K562 (cell line): ENCODE data around the gene LBR. TPM values are rescaled to one million over a fixed set of nuclear protein-coding genes. Genes with fewer than 3 reads are reported as not detected.

Experiments used
- BHLHE40 ChIP-seq: IDR thresholded peaks from 2 replicates; pipeline ENCODE4 v1.6.1; 2011; ENCODE audit warnings: low read length, improper control_type of control experiment
- CEBPG ChIP-seq, 3 experiments: fragments of 200-800 bp in 1 of 3; sonication (Bioruptor generic) in 1 of 3; sonication (generic) in 1 of 3; formaldehyde crosslinking in 1 of 3; IDR thresholded peaks in 2 of 3; conservative IDR thresholded peaks in 1 of 3; 2 replicates each; pipeline versions ENCODE4 v1.6.1 to v1.8.0; 2016 to 2022; ENCODE audit warnings: missing compliant biosample characterization in 2 of 3, missing genetic modification characterization in 2 of 3, mild to moderate bottlenecking in 1 of 3, missing genetic modification reagents in 1 of 3
- CTCF ChIP-seq, 3 experiments: IDR thresholded peaks in 2 of 3; conservative IDR thresholded peaks in 1 of 3; 2 replicates each; pipeline ENCODE4 v1.5.1; 2011 to 2012; ENCODE audit warnings: low read length in 3 of 3, mild to moderate bottlenecking in 3 of 3, control low read depth in 2 of 3, improper control_type of control experiment in 1 of 3, inconsistent platforms in 1 of 3, low read depth in 1 of 3, mixed read lengths in 1 of 3, moderate library complexity in 1 of 3; ENCODE audit not compliant: insufficient read depth in 2 of 3
- MAZ ChIP-seq, 2 experiments: fragments of 450-650 bp in 1 of 2; sonication (generic) in 1 of 2; formaldehyde crosslinking; IDR thresholded peaks in 1 of 2; conservative IDR thresholded peaks in 1 of 2; 2 replicates each; pipeline versions ENCODE4 v1.4.0 to v1.5.0; 2020; ENCODE audit warnings: mild to moderate bottlenecking in 1 of 2, missing genetic modification reagents in 1 of 2
- MTA3 ChIP-seq: fragments of 450-650 bp; formaldehyde crosslinking; IDR thresholded peaks from 2 replicates; pipeline ENCODE4 v1.6.1; 2017; ENCODE audit warnings: mild to moderate bottlenecking, borderline replicate concordance
- RAD21 ChIP-seq, 2 experiments: fragments of 250-450 bp in 1 of 2; fragments of 450-650 bp in 1 of 2; sonication (Bioruptor Pico) in 1 of 2; formaldehyde crosslinking in 1 of 2; IDR thresholded peaks in 1 of 2; conservative IDR thresholded peaks in 1 of 2; 2 replicates each; pipeline versions ENCODE4 v1.4.0 to v1.8.0; 2020 to 2022; ENCODE audit warnings: mild to moderate bottlenecking in 2 of 2, moderate library complexity in 1 of 2
- REST ChIP-seq, 2 experiments: fragments of 450-650 bp; formaldehyde crosslinking in 1 of 2; IDR thresholded peaks; 2 replicates each; pipeline versions ENCODE4 v1.4.0 to v1.6.1; 2014 to 2020; ENCODE audit warnings: mild to moderate bottlenecking in 2 of 2, borderline replicate concordance in 1 of 2, low read depth in 1 of 2
- SREBF2 ChIP-seq: sonication (generic); formaldehyde crosslinking; IDR thresholded peaks from 2 replicates; pipeline ENCODE4 v1.4.0; 2020; ENCODE audit warnings: mild to moderate bottlenecking, missing genetic modification reagents
- TARDBP ChIP-seq: fragments of 450-650 bp; IDR thresholded peaks from 2 replicates; pipeline ENCODE4 v1.6.1; 2016
- ZNF24 ChIP-seq: fragments of 450-650 bp; IDR thresholded peaks from 2 replicates; pipeline ENCODE4 v1.6.1; 2016
- ZNF780A ChIP-seq: fragments of 250-450 bp; sonication (Bioruptor Pico); IDR thresholded peaks from 2 replicates; pipeline ENCODE4 v1.5.0; 2021; ENCODE audit warnings: mild to moderate bottlenecking
- polyA plus RNA-seq, 8 experiments: library from polyadenylated mRNA; depleted of rRNA in 4 of 8; stranded (reverse) in 5 of 8; unstranded in 3 of 8; fragments of >200 nt; fragmentation: Nextera tagmentation in 2 of 8; fragmentation: Illumina TruSeq in 1 of 8; extraction: Ambion mirVana in 2 of 8; extraction: Trizol in 1 of 8; gene quantifications; 2 replicates each; pipeline versions ENCODE4 v1.2.1 to v1.2.3, GENCODE V29; 2011 to 2014; ENCODE audit warnings: inconsistent platforms in 1 of 8, missing spikeins in 1 of 8
- total RNA-seq, 7 experiments: library from RNA; depleted of rRNA in 6 of 7; stranded (reverse); fragments of >200 nt in 6 of 7; fragmentation: Illumina TruSeq in 2 of 7; extraction: Trizol in 2 of 7; gene quantifications; 2 replicates each; pipeline versions ENCODE4 v1.2.1 to v1.2.3, GENCODE V29; 2011 to 2021; ENCODE audit warnings: low replicate concordance in 1 of 7

Gene LBR
- total and polyA plus RNA-seq, 9 of the 15 experiments (the other 6 are each of a cell fraction or from before 2014, with no cell fraction given) = 102 to 229 (median 197) TPM

- TF ChIP-seq REST (IDR thresholded peaks at IDR 0.05; ENCODE audit: borderline replicate concordance) = peak; percentile 4; the same call in 1 of the 2 replicates
- no peak for TF ChIP-seq REST (CRISPR knock-in tag; IDR thresholded peaks at IDR 0.05; ENCODE audit: low read depth)
- peak in 1 of 2 experiments; percentile 48; a peak in 1 of 4 replicates for TF ChIP-seq RAD21 (CRISPR knock-in tag; conservative IDR thresholded peaks at IDR 0.05 in 1 of 2, IDR thresholded peaks at IDR 0.05 in 1 of 2)
- peak; percentile 45; the same call in 1 of the 2 replicates for TF ChIP-seq BHLHE40
- TF ChIP-seq TARDBP = no peak
- peak; percentile 62 to 66 (median 62) for TF ChIP-seq CTCF (IDR thresholded peaks at IDR 0.05 in 2 of 3, conservative IDR thresholded peaks at IDR 0.05 in 1 of 3; ENCODE audit: insufficient read depth in 2 of 3, low read depth in 1 of 3, low read length in 3 of 3)
- TF ChIP-seq MTA3 = 0 out of 2 replicates have a peak, but pooled peaks have one; percentile 25
- no peak for TF ChIP-seq CEBPG (CRISPR knock-in tag; IDR thresholded peaks at IDR 0.05)
- no peak for TF ChIP-seq CEBPG (tag; conservative IDR thresholded peaks at IDR 0.05 in 1 of 2, IDR thresholded peaks at IDR 0.05 in 1 of 2)
- 0 out of 4 replicates have a peak, but pooled peaks of 1 of the 2 experiments have one; percentile 29 for TF ChIP-seq MAZ (CRISPR knock-in tag; conservative IDR thresholded peaks at IDR 0.05 in 1 of 2, IDR thresholded peaks at IDR 0.05 in 1 of 2)
- no peak for TF ChIP-seq SREBF2 (CRISPR knock-in tag)
- peak; percentile 24; the same call in 1 of the 2 replicates for TF ChIP-seq ZNF24
- TF ChIP-seq ZNF780A = no peak
Observed at GRCh38 chr1:225437710-225438437, 10.0 kb upstream of the LBR start (continued).
